Small intestine (tissue), 7 donors: ENCODE data around the gene PACSIN3. TPM values are rescaled to one million over a fixed set of nuclear protein-coding genes. Genes with fewer than 3 reads are reported as not detected.

Source experiments
- DNase-seq, 2 donors: peaks; one replicate each; pipeline versions ENCODE4 v3.0.0 to v3.0.0-alpha.2; 2013
- FAIRE-seq: peaks from 2 replicates; lab custom pipeline; 2012; peaks lifted over from hg19 to GRCh38; lab: Jason Lieb, UNC
- H3K27ac ChIP-seq, 3 donors: one replicate each; pipeline ENCODE4 v1.5.1; 2013; ENCODE audit warnings: low read length in 2 of 3, mild to moderate bottlenecking in 2 of 3, control low read depth in 1 of 3, inconsistent platforms in 1 of 3, low read depth in 1 of 3, moderate library complexity in 1 of 3
- H3K27me3 ChIP-seq, 3 donors: one replicate each; pipeline ENCODE4 v1.6.1; 2013; ENCODE audit warnings: low read length in 3 of 3, inconsistent platforms in 1 of 3; ENCODE audit not compliant: control insufficient read depth in 3 of 3, insufficient read depth in 3 of 3
- H3K36me3 ChIP-seq, 3 donors: one replicate each; pipeline ENCODE4 v1.6.1; 2013; ENCODE audit warnings: low read length in 3 of 3, inconsistent platforms in 1 of 3, low read depth in 1 of 3, mild to moderate bottlenecking in 1 of 3, moderate library complexity in 1 of 3; ENCODE audit not compliant: control insufficient read depth in 3 of 3, insufficient read depth in 2 of 3
- H3K4me1 ChIP-seq, 3 donors: one replicate each; pipeline ENCODE4 v1.6.1; 2013; ENCODE audit warnings: low read length in 2 of 3, inconsistent platforms in 1 of 3, low read depth in 1 of 3, mild to moderate bottlenecking in 1 of 3, moderate library complexity in 1 of 3; ENCODE audit not compliant: control insufficient read depth in 3 of 3, insufficient read depth in 2 of 3
- H3K4me3 ChIP-seq, 3 donors: one replicate each; pipeline ENCODE4 v1.5.1; 2013; ENCODE audit warnings: low read length in 3 of 3, control low read depth in 1 of 3, inconsistent platforms in 1 of 3, low read depth in 1 of 3, mild to moderate bottlenecking in 1 of 3, moderate library complexity in 1 of 3
- H3K9me3 ChIP-seq, 2 donors: one replicate each; pipeline ENCODE4 v1.6.1; 2013; ENCODE audit warnings: low read depth in 1 of 2, low read length in 1 of 2; ENCODE audit not compliant: control insufficient read depth in 2 of 2, insufficient read depth in 1 of 2
- WGBS, 3 donors: extraction: QIAGEN DNeasy Blood & Tissue Kit; methylation state at CpG; one replicate each; pipeline ENCODE4 v1.1.7; 2013; 5-methylcytosine and 5-hydroxymethylcytosine counted together
- polyA plus RNA-seq, 4 donors: library from polyadenylated mRNA; stranded (reverse) in 3 of 4; unstranded in 1 of 4; fragments of 200-250 nt in 3 of 4; fragments of 120-200 nt in 1 of 4; gene quantifications; one replicate each; pipeline versions ENCODE4 v1.2.1 to v1.2.3, GENCODE V29; 2013
- donor health status: healthy with polysubstance abuse.
- donor health status: control.
- donor health status: control.
- donor health status: Bipolar disorder and iron deficiency.
- donor health status: healthy.

The PACSIN3 gene
- polyA plus RNA-seq, 4 donors, result 2.0 to 48.3 (median 5.7) TPM

GRCh38 chr11:47183031-47183856 lies 3.0 kb downstream of the PACSIN3 start:
- WGBS, 3 donors, result 93 to 94% (median 93%) methylated on average over 25 of the region's 25 CpGs
- no peak for DNase-seq
- no peaks in the 10 kb centered on the region for H3K9me3 ChIP-seq
- H3K27me3 ChIP-seq, result peaks cover 0 to 5% (median 0%) of the 10 kb centered on the region in 3 donors
- H3K27ac ChIP-seq, result peak overlapping the region in 1 of 3 donors; percentile 89
- peaks cover 2 to 52% (median 5%) of the 10 kb centered on the region in 3 donors for H3K4me1 ChIP-seq
- no peak for FAIRE-seq
- peaks cover 0 to 61% (median 0%) of the 10 kb centered on the region in 3 donors for H3K36me3 ChIP-seq
- no peak overlapping the region for H3K4me3 ChIP-seq

- Histone ChIP-seq H3K27me3 (peaks cover 0 to 5% (median 0%) of the 10 kb centered on the region in 3 donors), H3K4me3 (no peak overlapping the region), H3K27ac (no peak overlapping the region), H3K9me3 (no peaks in the 10 kb centered on the region), H3K36me3 (peaks cover 0 to 69% (median 0%) of the 10 kb centered on the region in 3 donors), H3K4me1 (peaks cover 2 to 52% (median 5%) of the 10 kb centered on the region in 3 donors)
- DNase-seq (no peak), FAIRE-seq (no peak)
- WGBS, 3 donors, result 93 to 95% (median 95%) methylated on average over 17 of the region's 17 CpGs
These were observed 3.9 kb downstream of the PACSIN3 start for GRCh38 chr11:47182380-47182779.

GRCh38 chr11:47181271-47181670 lies 5.0 kb downstream of the PACSIN3 start:
- peaks cover 2 to 45% (median 2%) of the 10 kb centered on the region in 3 donors for H3K4me1 ChIP-seq
- no peak for DNase-seq

DNA sequence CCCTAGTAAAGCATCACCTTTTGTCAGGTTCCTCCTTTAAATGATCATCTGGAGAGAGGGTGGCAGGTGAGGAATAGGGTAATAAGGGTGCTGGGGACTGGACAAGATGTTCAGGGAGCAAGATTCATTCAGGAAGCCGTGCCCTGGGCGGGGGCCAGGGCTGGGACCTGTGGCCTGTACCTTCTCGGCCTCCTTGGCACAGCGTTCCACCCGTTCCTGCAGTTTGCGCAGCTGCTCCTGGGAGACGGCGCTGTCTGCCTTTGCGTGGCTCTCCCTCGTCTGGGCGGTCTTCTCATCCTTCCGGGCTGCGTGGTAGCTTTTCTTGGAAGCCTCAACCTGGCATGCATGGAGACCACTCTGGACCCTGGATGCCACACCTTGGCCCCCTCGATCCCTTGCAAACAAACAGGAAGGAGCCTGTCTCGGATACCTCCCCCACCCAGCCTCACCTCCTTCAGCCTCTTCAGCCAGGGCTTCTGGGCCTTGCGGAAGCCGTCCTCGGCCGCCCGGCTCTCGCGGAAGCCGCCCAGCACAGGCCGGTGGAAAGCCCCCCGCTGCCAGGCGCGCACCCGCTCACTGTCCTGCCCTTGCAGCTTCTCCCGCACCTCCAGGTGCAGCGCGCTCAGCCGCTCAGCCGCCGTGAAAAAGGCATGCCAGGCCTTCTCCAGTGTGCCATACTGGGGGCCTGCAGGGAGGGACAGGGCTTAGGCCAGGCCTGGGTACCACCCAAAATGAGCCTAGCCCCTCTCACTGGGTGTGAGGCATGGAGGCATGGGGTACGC lies 6.0 kb downstream of the PACSIN3 start:
- H3K27ac ChIP-seq, result no peak overlapping the region

More at GRCh38 chr11:47181271-47181670, 5.0 kb downstream of the PACSIN3 start:
- Histone ChIP-seq H3K27ac (no peak overlapping the region), H3K9me3 (no peaks in the 10 kb centered on the region), H3K36me3 (peaks cover 0 to 69% (median 0%) of the 10 kb centered on the region in 3 donors), H3K27me3 (peaks cover 0 to 5% (median 0%) of the 10 kb centered on the region in 3 donors), H3K4me3 (no peak overlapping the region)
- 91 to 93% (median 92%) methylated on average over 6 of the region's 6 CpGs for WGBS, 3 donors
- no peak for FAIRE-seq

DNA sequence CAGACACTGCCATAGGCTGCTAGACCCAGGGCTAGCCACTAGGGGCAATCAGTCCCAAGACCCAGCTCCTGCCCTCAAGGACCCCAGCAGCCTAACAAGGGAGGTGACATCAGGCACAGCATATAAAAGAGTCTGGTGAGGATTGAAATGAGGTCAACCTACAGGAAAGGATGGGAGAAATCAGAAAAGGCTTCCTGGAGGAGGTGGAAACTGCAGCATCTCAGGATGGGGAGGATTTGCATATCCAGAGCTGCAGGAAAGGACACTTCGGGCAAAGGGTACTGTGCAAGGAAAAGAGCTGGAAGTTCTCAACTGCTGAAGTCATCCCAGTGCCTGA lies 6.6 kb downstream of the PACSIN3 start:
- peak; percentile 52 to 53 for DNase-seq

More for the DNA sequence above, 6.0 kb downstream of the PACSIN3 start:
- Histone ChIP-seq H3K4me1 (peaks cover 2 to 43% (median 6%) of the 10 kb centered on the region in 3 donors), H3K4me3 (no peak overlapping the region), H3K27me3 (peaks cover 0 to 4% (median 0%) of the 10 kb centered on the region in 3 donors), H3K36me3 (peaks cover 0 to 75% (median 0%) of the 10 kb centered on the region in 3 donors), H3K9me3 (no peaks in the 10 kb centered on the region)
- FAIRE-seq, result no peak
- DNase-seq, result no peak
- 93 to 95% (median 94%) methylated on average over 35 of the region's 35 CpGs for WGBS, 3 donors

GRCh38 chr11:47178737-47179654 lies 7.2 kb downstream of the PACSIN3 start:
- FAIRE-seq (no peak), DNase-seq (no peak)
- Histone ChIP-seq H3K36me3 (peaks cover 0 to 77% (median 2%) of the 10 kb centered on the region in 3 donors), H3K27me3 (no peaks in the 10 kb centered on the region), H3K4me1 (peaks cover 2 to 35% (median 6%) of the 10 kb centered on the region in 3 donors), H3K27ac (peak overlapping the region in 1 of 3 donors; percentile 84), H3K9me3 (no peaks in the 10 kb centered on the region), H3K4me3 (no peak overlapping the region)
- WGBS, 3 donors, result 93 to 94% (median 94%) methylated on average over 23 of the region's 23 CpGs

More for the DNA sequence above, 6.6 kb downstream of the PACSIN3 start:
- Histone ChIP-seq H3K36me3 (peaks cover 0 to 80% (median 0%) of the 10 kb centered on the region in 3 donors), H3K4me1 (peaks cover 2 to 41% (median 6%) of the 10 kb centered on the region in 3 donors), H3K4me3 (no peak overlapping the region), H3K27me3 (no peaks in the 10 kb centered on the region), H3K27ac (no peak overlapping the region), H3K9me3 (no peaks in the 10 kb centered on the region)
- FAIRE-seq, result no peak
- WGBS, 3 donors, result 93 to 100% (median 94%) methylated on average over 1 of the region's 1 CpG

- Histone ChIP-seq H3K9me3 (no peaks in the 10 kb centered on the region), H3K27ac (peak overlapping the region in 2 of 3 donors; percentile 84 to 98), H3K4me1 (peaks cover 2 to 30% (median 6%) of the 10 kb centered on the region in 3 donors), H3K27me3 (no peaks in the 10 kb centered on the region), H3K36me3 (peaks cover 2 to 76% (median 4%) of the 10 kb centered on the region in 3 donors), H3K4me3 (no peak overlapping the region)
- FAIRE-seq (no peak), DNase-seq (peak in 1 of 2 donors; percentile 54)
- 72 to 87% (median 81%) methylated on average over 11 of the region's 11 CpGs for WGBS, 3 donors
These were observed 7.9 kb downstream of the PACSIN3 start for GRCh38 chr11:47178316-47178715.
